NCI-H524 (cell line): Measurements from ENCODE around the gene RPL38.
"Not testable (repeated sequence)": the region's sequence is repeated elsewhere in the genome, so short reads cannot be mapped to it uniquely, and the experiment has no call there.

Experiments
- DNase-seq, 2 experiments: peaks; one replicate each; lab custom pipeline; 2025; lab: John Stamatoyannopoulos, UW

Gene RPL38

DNA sequence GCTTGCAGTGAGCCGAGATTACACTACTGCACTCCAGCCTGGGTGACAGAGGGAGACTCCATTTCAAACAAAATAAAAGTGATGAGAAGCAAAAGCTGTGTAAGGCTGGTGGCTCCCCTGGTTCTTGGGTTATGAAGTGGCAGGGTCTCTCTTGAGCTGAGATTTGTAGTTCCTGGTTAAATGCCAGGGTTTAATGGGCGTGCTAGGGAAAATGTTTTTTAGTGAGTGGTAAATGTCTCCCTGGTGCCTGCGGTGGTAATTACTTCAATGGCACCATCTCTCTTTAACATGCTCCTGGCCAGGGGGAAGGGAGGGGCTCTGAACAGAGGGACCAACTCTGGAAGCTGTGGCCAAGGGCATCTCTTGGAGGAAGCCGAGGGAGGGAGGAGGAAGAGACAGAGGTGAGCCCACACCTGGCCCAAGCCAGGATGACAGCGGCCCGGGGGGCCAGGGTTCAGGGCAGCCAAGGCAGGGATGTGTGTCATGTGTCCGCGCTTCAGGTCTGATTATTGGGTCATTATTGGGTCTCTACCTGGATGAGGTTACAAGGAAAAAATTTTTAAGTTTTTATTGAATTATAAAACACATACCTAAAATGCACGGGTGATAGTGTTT is 17.8 kb upstream of the RPL38 start:
- DNase-seq = no peak

DNA sequence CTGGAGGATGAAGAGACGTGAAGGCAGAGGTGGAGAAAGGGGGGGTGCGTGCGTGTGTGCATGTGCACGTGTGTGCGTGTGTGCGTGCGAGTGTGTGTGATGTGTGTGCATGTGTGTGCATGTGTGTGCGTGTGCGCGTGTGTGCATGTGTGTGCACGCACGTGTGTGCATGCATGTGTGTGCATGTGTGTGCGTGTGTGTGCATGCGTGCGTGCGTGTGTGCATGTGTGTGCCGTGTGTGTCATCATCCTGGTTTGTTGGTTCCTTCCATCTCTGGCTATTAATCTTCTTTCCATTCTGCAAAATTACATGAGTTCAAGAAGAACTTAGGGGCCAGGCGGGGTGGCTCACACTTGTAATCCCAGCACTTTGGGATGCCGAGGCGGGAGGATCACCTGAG is 17.0 kb upstream of the RPL38 start:
- no peak for DNase-seq

DNA sequence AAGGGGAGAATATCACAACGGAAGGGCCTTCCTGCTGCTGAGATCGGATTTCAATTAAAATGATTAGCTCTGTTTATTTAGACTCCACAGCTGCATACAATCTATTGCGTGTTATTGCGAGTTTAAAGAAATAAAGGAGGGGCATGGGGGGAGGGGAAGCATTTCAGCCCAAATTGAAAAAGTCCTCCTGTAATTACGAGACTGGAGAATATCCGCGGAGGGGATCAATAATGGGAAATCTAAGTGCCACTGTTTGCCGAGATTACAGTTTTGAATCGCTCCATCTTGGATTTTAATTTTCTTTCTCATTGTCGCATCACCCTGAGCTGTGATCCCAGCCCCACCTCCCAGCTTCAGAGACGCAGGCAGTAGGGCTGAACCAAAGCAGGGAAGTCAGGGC is 15.7 kb upstream of the RPL38 start:
- DNase-seq = peak in 1 of 2 experiments; percentile 41

DNA sequence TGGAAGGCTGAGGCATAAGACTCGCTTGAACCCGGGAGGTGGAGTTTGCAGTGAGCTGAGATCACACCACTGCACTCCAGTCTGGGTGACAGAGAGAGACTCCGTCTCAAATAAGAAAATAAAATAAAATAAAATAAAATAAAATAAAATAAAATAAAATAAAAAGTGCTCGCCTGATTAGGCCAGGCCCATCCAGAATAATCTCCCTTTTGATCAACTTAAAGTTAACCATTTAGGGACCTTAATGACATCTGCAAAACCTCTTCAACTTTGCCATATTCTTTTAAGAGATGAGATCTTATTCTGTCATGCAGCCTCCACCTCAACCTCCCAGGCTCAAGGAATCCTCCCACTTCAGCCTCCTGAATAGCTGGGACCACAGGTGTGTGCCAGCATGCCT is 14.8 kb upstream of the RPL38 start:
- not testable (repeated sequence) for DNase-seq

DNA sequence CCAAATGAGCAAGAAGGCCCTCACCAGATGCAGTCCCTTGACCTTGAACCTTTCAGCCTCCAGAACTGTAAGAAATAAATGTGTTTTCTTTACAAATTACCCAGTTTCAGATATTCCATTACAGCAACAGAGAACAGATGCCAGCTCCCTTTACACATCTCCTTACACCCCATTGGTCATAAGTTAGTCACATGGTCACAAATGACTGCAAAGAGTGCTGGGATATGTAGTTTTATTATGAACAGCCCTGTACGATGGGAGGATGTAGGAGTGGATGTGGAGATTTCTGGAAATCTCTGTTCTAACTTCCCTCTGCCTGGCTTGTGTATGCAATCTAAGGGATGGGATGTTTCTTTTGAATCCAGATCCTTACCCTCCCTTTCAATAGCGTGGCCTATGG is 13.3 kb upstream of the RPL38 start:
- DNase-seq = peak; percentile 55 to 90

DNA sequence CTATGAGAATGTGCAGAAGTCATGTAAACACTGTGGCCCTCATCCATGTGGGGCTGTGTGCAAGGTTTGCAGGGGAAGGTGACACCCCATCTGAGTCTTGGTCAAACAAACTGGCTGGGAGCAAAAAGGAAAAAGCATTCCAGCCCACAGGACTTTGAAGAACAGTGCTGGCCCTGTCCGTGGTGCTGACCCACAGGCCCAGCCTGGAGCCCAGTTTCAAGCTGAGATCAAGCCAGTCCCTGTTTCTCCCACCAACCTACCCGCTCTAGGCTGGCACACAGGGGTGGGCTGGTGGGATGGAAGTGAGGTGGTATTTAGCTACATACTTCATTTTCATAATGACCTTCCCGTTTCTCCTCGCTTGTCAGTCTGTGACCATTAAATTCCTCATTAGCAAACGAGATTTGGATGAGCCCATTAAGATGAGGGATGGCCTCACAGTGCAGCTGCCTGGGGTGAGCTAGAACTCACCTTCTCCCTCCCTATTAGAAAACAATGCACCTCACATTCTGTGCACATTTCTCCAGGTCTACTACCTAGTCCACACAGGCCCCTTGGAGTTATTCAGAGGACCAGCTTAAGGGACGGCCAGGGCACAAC is 12.6 kb upstream of the RPL38 start:
- DNase-seq = no peak

DNA sequence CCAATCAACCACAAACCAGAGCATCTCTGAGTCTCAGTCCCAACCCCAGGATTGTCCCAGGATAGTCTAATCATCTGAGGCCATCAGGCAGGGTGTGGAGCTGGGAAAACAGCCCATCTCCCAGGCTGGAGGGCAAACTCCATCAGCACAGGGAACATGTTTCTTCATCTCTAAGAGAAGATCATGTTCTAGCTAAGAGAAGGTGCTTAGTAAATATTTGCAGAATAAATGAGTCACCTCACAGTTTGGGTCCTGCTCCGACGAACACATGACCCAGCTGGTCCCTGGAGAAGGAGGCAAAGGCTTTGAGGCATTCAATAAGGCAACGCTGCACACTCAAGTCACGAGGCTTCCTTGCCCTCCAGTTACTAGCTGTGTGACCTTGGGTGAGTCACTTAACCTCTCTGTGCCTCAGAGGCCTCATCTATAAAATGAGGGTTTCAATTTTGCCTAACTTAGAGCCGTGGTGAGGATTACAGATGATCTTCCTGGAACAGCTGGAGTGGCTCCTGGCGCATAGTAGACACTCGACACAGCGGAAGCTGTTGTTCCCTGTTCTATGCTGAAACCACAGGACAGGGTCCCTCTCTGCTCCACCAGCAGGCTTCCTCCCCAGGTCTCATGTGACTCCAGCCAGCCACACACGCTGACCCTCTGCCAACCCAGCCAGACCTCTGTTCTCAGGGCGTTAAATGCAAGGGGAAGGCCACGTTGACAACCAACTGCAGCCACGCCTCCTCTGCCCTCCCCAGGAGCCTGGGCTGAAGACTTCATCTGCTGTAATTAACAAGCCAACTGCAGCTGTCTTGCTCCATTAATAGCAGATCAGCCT is 10.3 kb upstream of the RPL38 start:
- DNase-seq = peak; percentile 95 to 97

DNA sequence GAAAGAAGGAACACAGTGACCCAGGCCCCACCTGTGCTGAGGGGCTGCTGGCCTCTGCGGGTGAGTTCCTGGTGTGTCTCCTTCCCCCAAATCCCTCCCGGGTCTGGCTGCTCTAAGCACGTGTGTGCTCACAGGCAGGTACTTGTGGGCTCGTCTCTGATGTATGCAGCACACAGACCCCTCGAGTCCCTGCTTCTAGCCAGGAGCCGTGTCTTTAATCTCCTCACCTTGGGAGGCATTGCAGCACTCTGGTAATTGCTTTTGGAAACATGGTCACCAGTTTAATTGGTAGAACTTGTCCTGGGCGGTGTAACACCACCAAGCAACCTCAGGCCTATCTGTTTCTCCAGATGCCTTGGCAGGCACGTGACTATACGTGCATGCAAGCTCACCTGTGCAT is 8.8 kb upstream of the RPL38 start:
- DNase-seq = no peak

DNA sequence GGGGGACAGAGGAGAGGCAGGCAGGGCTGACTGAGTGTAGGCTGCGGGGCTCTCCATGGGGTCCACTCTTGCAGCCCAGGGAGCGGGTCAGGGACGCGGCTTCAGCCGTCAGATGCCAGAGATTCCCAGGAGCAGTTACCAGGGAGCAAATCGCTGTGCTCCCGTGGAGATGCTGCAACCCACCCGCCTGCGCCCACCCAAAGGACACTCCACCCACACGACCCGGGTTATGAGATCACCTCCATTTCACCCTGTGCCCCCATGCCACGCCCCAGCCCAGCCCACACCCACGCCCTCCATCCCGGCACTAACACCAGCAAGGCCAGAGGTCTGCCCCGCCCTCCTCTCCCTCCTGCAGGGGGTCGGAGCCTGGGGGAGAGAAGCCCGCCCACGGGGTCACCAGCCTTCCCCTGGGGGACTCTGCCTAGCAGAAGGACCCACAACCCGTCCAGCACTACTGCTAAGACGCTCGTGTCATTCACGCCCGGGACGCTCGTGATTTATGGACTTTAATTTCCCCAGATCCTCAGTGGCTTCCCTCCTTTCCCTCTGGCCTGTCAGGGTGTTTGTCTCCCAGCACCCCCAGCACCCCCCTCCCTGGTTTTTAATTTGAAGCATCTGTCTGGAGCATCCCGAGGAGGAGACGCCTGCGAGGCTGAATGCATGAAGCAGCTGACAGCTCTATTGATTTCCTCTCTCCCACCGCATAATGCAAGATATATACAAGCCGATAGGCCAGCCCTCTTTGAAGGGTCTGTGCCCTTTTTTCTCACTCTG is 6.7 kb upstream of the RPL38 start:
- DNase-seq = peak in 1 of 2 experiments; percentile 36

DNA sequence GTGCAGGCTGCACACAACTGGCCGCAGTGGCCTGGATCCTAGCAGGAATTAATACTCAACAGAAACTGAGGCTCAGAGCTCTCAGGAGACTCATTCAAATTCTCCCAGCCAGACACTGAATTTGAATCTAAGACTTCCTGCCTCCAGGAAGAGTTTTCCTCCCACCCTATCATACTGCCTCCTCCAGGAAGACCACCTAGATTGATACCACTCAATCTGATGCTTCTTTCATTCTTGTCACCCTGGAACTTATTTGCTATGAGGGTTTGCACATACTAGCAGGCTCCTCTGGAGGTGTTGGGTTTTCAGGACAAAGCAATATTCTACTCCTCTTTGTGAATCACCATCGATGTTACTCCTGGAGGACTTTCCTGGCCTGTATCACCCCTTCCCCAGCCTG is 5.7 kb upstream of the RPL38 start:
- no peak for DNase-seq

DNA sequence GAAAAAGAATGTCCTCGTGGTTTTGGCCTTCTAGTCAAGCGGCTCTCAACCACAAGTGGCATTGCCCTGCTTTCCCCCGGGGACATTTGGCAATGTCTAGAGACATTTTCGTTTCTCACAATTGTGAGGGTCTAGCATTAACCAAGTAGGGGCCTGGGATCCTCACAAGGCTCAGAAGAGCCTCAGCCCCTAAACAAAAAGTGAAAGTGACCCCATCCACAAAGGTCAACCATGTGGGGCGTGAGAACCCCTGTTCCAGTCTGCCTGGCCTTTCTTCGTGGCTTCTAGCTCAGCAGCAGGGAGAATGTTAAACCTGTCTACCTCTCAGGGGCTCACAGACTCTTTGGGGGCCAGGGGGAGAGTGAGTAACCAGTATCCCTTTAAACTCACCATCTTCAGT is 4.8 kb upstream of the RPL38 start:
- DNase-seq = no peak

DNA sequence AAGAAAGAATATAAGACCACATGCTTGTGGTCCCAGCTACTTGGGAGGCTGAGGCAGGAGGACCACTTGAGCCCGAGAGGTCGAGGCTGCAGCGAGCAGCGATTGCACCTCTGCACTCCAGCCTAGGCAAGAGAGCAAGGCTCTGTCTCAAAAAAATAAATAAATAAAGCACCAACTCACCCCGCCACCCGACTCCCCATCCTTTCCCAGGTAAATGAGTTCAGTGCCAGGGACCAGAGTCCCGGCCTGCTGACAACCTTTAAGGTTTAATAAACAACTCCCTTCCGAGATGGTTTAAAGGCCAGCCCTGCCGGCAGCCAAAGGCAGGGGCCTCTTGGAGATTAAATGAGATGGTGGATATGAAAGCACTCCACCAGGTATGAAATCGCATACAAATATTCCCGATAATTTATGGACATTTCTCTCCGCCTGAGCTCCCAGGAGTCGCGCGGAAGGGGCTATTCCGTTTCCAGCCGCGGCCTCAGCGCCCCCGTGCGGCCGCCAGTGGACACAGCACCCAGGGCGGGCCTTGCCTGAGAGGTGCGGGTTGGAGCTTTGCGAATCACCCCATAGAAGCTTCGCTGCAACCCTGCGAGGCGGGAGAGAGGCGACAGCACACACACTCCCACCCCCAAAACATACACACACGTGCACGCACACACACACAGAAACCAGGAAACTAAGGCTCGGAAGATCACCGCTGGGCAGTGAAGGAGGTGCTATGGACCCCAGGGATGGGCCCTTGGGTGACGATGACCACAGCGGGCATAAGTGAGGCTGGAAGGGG is 4.0 kb upstream of the RPL38 start:
- peak; percentile 81 to 86 for DNase-seq

DNA sequence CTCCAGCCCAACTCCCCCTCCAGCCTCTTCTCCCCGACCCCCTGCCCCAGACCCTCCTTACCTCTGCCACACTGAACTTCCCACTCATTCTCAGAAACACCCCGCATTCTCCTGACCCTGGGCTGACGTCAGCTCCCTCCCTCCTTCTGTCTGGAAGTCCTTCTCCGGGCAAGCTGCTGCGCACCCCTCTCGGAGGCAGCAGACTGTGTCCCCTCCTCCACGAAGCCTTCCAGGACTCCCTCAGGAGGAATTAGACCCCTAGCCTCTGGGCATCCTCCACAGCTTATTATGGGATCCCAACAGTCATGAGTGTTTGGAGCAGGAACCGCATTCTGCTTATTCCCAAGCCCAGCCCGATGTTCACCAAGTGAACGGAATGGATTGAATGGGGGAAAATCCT is 3.4 kb upstream of the RPL38 start:
- DNase-seq = peak in 1 of 2 experiments; percentile 62

DNA sequence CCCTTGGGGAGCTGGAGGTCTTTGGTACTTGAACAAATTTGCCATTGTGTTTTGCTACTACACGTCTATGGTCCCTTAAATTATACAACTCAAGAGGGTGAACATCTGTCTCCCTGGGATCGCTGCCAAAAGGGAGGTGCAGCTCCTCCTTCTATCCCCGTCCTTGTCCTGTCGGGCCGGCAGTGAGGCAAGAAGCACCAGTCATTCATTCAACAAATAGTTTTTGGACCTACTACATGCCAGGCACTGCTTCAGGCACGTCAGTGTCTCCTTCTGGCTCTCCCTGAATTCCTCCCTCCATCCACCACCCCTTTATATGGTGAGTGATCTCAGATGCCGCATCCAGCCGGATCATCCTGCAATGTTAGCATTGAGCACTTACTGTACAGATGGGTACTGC is 2.2 kb upstream of the RPL38 start:
- peak; percentile 100 for DNase-seq

DNA sequence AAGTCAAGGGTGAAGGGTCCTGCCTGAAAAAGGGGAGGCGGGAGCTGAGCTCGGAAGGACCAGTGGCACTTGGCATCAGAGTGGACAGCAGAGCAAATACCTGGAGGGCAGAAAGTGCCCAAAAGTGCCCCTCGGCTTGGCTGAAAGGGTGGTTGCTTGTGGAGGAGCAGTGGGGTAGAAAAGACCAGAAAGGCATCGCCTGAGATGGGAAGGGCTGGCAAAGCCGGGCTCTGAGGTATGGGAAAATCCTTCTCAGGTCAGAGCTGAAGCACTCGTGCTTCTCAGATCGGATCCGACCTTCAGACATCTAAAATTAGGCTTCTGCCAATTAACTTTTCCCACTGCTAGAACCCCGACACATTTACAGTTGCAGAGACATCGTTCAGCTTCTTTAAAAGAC is 1.5 kb upstream of the RPL38 start:
- DNase-seq = no peak

DNA sequence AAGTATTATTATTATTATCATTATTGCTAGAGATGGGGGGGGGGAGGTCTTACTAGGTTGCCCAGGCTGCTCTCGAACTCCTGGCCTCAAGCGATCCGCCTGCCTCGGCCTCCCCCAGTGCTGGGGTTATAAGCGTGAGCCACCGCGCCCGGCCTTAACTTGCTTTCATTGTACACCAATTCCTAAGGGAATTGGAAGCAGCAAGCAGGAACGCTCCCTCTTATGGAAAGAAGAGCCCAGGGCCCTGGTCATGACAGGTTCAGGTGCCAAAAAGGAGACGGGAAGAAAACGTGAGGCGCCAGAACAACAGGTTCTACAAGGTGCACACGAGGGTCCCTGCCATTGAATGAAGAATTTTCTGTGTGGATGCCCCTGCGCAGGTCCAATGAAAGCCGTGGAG is 540 bp upstream of the RPL38 start:
- no peak for DNase-seq

DNA sequence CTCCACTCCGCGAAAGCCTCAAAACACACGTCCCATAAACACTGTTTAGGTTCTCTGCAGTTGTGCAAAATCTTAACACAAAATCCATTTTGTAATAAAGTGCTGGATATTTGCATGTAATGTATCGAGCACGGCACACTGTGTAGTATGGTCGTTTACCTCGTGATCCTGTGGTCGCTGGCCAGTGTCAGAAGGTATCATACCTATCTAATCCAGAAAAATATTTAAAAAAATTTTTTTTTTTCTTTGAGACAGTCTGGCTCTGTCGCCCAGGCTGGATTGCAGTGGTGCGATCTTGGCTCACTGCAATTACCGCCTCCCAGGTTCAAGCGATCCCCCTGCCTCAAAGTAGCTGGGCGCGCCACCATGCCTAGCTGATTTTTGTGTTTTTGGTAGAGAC is 996 bp downstream of the RPL38 start:
- no peak for DNase-seq

DNA sequence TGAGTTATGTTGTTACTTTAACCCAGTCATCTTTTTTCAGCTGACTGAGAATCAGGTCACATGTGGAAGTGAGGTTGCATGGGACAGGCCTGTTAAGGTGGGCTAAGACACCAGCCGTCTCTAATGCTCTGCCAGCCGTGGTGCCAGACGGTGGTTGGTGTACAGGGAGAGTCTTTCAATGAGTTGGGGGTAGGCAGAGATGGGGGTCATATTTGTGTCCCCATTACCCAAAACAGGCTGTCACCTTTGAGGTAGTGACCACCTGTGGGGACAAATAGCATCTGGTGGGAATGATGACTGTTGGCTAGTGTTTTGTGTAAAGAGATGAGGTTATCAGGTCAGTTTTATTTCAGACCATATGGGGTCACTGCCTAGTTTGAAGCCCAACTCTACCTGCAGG is 1.8 kb downstream of the RPL38 start:
- no peak for DNase-seq

DNA sequence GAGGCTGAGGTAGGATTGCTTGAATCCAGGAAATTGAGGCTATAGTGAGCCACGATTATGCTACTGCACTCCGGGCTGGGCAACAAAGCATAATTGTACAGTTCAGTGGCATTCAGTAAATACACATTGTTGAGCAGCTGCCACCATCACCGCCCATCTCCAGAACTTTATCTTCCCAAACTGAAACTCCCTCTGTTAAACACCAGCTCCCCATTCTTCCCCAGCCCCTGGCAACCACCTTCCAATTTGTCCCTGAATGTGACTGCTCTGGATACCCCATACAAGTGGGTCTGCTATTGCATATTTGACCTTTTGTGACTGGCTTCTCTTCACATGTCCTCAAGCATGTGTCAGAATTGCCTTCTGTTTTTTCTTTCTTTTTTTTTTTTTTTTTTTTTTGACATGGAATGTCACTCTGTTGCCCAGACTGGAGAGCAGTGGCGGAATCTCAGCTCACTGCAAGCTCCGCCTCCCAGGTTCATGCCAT is 2.9 kb downstream of the RPL38 start:
- no peak for DNase-seq

DNA sequence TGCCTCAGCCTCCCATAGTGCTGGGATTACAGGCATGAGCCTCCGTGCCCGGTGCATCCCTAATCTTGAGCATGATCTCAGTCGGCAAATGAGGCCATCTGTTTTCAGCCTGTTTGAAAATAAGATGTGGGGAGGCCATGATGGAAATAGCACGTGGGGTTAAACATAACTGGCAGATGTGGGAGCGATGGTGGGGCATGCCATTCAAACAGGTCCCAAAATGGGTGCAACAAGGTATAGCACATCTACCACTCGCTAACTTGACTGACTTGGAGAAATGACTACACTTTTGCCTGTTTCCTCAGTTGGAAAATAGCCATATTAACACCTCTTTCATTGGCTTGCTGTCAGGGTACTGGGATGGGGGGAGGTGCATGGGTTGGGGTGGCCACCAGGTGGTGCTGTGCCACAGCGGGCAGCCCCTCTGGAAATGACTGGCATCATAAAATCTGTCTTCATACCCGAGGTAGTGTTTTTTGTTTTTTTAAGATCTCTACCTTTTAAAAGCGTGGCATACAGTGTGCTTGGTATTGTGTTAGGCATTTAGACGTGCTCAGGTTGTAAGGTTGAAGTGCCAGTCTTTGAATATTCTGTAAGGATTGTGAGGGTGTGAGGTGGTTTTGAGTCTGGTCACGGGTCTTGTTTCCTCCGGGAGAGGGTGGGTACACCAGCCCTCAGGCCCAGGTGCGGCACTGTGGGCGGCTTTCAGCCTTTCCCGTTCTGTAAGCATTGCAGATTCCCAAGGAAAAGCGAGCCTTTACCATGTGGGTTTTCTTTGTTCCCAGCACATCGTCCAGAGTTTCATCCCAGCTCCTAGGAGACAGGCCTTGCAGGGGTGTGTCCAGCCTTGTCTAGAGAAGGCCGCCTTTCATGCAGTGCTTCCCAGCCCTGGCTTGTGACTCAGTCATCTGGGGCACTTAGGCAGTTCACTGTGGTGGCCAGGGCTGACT is 7.0 kb downstream of the RPL38 start:
- peak; percentile 98 to 99 for DNase-seq
